Suppressor macrophage treated with lipopolysaccharide for 4 hours (primary cell): ENCODE data around the gene SLC8A3.

Experiments used
- DNase-seq: peaks from one replicate; pipeline ENCODE4 v3.0.0-alpha.2; 2020

Gene SLC8A3

DNA sequence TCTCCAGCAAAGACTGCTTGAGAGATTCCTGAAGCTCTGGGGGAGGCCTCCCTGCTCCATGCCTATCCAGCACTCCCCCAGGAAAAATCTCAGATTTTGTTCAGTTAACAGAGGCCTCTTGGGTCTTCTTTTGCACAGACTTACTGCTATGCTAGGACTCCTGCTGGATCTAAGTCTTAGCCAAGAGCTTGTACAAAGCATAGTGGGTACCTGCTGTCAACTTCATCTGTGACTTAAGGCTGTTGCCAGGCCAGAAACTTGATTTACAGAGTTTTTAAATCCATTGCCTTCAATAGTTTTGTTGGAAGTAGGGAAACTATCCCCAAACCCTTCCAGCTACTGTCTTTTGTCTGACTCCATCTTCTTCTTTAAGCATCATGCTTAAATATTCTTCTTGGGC, 169.1 kb downstream of the SLC8A3 start:
- no peak for DNase-seq

DNA sequence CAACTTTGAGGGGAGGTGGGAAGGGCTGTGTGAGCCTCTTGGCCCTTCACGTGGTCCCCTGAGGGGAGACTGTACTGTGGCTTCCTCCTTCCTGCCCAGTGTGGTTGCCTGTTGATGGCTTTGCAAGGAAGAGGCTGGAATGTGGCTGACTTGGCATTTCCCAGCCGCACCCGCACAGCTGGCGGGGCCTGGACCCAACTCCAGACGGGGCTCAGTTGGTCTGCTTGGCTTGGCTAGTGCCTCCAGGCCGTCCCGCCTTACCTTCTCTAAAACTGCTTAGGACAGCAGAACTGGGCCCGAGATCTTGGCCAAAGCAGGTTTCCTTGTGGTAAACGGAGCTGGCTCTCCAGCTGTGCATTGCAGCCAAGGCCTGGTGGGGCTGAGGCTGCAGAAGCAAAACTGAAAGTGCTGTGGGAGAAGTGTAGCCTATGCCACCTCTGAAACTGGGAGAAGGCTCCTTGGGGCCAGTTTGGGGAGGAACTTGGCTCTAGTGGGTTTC, 170.0 kb downstream of the SLC8A3 start:
- peak; percentile 84 for DNase-seq

DNA sequence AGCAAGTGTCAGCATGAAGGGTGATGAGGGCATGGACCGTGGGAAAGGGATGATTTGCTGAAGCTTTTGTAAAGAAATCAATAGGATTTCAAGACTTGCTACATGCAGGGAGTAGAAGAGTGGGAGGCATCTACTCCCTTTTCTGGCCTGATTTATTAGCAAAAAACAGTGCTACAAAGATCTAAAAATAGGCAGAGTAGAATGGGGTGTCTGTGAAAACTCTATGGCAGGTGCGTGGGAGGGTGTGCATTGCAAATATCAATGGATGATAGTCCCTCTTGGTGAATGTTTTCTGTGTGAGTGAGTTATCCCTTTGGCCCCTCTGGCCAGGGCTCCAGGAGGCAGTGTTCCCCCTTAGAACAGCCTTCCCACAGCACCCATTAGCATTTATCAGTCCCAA, 170.5 kb downstream of the SLC8A3 start:
- DNase-seq, result no peak

DNA sequence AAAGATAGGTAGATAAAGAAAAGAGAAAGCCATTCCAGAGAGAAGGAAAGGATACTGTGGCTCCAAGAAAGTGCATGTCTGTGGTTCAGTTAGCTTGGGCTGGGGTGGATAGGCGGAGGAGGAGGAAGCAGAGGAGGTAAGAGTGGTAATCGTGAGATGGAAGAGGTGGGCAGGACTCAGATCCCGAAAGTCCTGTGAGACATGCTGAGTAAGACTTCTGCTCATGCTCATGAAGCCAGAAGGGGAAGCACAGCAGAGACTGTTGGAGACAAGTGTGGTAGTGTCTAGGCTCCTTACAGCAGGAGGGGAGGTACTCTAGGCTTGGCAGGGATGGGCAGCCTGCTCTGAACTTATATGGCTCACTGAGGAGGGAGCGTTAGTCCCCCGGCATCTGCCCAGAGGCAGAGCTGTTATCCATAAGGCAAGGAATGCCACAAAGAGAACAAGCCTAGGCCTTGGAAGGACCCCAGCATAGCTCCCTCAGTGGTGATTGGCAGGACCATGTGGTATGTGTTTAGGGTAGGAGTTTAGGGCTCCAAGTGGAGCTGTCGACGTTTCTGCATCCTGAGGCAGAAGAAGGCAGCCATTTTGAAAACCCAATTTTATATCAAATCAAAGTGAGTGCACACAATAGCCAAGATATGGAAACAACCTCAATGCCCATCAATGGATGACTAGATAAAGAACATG, 174.2 kb downstream of the SLC8A3 start:
- DNase-seq, result peak; percentile 45

DNA sequence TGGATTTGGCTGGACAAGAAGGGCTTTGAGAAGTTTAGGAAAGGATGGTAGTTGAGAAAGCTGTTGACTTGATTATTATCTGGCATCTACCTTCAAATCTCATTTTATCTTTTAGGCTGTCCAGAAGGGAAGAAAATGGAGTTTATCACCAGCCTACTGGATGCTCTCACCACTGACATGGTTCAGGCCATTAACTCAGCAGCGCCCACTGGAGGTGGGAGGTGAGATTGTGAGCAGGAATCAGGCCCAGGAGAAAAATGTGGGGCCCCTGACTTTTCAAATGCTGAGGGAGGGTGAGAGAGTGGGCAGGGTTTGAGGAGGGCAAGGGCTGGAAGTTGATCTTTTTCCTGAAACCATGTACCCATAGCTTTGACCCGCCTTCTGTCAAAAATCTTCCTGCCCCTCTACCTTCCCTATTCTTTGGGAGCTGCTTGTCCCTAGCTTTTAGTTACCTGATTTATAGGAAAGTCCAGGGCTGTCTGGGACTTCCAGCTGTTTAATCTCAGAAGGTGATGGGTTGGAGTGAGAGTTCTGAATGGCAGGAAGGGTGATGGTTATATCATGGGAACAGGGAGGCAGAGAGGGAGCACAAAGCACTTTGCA, 175.4 kb downstream of the SLC8A3 start:
- peak; percentile 46 for DNase-seq

DNA sequence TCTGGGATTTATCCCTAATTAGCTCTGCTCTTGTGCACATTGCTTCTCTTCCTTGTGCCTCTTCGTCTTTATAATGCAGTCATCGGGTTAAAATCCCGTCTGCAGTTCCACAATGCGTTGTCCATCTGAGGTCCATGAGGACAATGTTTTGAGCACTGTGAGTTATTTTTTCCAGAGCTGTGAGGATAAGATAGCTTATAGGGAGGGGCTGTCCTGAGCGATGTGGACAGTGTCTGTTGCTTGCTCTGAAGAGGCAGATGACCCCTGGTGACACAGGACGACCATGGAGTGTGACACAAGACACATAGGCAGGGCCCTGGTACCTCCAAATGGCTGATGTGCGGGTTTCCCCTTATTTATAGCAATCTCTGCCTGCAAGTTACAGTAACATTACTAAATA, 177.0 kb downstream of the SLC8A3 start:
- no peak for DNase-seq

DNA sequence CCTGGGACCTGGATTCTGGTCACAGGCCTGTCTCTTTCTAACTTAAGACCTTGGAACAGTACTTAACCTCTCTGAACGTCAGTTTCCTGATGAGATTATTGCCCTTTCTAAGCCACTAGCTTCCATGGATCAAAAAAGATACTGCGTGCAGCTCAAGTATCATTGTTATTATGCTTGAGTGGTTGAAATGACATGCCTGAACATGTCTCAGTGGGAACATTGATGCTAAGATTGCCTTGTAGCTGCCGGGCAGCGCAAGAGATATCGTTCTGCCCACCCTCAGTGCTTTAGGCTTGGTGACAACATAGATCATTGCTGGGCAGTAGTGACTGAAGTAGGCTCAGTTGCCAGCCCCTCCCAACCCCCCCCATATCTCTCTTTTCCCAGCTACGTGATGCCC, 177.7 kb downstream of the SLC8A3 start:
- DNase-seq, result no peak

DNA sequence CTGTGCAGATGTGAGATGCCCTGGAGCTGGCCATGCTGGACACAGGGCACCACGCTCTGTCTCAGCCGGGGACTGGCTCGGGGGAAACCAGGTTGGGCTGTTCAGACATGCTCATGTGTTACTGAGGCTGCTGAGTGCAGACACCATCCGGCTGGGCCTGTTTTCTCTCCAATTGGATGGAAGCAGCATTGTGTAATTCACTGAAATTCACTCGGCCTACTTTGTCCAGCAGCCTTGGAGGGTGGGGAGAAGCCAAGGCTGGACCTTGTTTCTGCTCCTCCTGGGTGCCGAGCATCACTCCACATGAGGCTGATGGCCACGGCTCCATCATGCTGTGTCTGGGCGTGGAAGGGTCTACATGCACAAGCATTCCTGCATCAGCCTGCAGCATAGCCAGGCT, 178.8 kb downstream of the SLC8A3 start:
- no peak for DNase-seq

DNA sequence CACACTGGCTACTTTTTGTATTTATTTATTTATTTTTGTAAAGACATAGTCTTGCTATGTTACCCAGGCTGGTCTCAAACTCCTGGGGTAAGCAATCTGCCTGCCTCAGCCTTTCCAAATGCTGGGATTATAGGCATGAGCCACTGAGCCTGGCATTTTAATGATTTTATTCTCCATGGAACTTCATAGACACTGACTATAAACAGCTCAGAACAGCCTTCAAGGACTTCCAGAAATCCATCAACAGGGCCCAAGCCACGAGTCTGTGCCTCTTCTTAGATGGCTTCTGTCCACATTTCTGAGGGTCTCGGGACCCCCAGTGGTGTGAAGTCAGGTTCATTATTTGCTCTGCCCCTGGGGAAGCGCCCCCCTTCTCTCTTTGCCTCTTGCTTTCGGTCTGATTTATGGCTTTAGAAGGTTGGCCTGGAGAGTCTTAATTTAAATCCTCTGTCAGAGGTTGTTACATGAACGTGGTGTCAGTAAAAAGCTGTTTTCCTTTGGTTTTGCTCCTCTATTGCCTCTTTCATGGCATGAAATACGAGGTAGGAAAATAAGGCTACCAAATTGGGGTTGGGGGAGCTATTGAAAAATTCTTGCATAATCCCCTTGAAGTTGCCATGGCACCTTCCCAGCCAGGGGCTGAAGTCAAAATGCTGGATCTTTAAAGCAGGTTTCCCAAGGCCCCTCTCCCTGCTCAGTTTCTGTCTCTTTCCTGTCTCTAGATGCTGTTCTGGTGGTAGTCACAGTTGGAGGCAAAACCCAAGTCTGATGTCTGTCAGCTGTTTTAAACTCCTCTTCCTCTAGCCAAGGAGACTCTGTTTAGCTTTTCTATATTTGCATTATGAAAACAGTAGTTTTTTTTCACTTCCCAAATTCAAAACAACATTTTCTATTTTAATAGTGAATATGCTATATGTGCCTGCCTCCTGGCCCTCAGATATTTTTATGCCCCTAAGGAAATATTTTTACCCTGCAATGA, 180.2 kb downstream of the SLC8A3 start:
- no peak for DNase-seq

DNA sequence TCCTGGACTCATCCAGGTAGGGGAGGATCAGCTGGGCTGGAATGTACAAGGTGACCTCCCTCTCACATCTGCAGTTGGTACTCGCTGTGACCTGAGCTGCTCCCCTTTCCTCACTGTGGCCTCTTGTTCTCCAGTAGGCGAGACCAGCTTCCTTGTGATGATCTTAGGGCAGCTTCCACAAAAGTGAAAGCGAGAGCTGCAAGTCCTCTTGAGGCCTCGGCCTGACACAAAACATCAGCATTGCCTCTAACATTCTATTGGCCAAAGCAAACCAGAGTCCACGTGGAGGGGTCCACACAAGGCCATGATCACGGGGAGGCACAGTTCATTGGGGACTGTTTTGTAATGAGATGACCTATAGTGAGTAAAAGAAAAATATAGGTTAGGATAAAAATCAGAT, 182.1 kb downstream of the SLC8A3 start:
- DNase-seq, result peak; percentile 21

DNA sequence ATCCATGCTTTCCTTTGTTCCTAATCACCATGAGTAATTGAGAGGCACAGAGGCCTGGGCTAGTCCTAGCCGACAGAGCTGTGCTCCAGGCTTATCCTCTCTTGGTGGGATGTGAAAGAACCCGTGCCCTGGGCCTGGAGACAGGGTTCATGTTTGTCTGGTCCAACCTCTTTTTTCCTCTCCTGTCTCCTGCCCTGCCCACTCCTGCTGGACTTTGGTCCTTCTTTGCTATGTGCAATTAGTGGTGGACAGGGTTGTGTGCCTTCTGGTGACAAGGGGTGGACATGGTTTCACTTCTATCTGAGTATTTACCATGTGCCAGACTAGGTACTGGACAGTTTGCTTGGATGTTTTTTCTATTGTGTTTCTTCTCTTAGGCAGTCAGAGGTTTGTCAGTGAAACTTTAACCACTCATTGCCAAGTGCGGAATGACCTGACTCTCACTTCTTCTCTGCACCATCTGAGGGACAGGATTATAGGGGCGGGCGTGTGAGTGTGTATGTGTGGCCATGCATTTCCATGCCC, 183.4 kb downstream of the SLC8A3 start:
- no peak for DNase-seq

DNA sequence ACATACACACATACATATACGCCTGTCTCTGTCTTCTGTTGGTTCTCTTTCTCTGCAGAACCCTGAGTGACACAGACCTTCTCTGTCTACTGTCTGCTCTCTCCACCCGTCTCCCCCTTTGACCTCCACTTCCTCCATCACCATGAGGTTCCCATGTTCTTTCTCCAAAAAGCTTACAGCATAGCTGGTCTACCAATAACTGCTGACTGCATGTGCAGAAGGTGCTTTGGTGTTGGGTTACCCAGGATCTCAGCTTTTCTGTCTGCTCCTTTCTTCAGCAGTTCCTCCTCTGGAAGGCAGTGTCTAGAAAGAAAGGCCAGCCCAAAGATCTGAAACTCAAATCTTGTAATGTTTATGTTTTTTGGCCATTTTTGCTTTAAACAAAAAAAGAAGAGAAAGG, 184.0 kb downstream of the SLC8A3 start:
- no peak for DNase-seq

DNA sequence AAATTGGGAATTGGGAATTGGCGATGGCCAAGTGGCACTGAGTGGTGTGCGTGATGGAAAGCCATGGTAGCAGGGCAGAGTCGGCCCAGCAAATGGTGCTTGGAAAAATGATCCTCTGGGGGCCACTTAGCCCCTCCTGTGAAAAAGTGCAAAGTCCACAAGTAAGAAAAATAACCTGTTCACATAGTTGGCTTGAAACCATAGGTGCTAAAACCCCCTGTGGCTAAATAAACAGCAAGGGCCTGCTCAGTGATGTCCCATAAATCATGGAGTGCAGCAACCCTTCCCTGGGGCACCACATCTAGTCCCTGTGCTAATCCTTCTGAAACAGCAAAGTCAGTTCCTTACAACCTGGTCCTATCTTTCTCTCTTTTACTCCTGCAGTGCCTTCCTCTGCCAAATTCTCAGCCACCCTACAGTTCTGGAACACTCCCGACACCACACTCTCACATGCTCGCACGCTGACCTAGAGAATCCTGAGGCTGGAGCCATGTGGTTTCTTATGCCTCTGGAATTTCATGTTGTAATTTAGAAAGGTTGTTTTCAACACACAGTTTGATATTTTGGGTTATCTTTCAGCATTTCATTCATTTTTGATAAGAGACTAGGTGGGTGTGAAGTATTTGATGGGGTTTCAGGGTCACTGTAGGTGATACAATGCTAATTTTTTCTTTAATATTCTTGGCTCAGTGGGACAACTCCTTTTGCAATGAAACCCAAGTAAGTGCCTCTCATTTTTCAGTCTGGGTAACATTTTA, 186.0 kb downstream of the SLC8A3 start:
- DNase-seq, result no peak

DNA sequence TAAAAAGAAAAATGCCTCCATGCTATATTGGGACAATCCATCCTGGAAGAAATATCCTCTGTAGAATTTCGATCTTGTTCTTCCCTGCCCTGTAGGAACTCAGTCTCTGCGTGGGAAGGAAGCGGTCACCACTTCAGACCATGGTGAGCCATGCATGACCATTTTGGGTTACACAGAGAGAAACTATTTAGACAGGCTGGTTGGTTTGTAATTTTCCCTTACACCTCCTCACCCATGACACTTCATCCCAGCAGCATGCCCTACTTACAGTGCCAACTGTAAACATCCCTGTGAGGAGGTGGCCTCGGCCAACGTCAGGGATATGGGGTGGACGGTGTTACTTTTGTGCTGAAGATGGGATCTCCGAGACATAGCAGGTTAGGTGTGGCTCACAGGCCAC, 188.2 kb downstream of the SLC8A3 start:
- no peak for DNase-seq

DNA sequence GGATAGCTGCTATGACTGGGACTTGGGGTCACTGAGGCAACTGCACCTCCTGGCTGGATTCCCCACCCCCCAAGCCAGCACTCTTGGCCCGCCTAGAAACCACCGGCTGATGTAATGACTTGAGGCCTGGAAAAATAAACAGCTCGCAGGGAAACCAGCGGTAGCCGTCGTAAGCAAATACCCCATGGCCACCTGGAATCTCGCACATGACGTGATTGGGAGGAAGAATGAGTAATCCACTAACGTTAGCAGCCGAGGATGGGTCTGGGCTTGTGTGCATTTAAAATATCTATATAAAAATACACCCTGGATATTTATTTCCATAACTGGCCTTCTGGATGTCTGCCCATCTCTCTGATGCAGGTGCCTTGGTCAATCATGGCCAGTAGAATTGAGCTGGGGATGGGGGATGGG, 189.5 kb downstream of the SLC8A3 start:
- no peak for DNase-seq

DNA sequence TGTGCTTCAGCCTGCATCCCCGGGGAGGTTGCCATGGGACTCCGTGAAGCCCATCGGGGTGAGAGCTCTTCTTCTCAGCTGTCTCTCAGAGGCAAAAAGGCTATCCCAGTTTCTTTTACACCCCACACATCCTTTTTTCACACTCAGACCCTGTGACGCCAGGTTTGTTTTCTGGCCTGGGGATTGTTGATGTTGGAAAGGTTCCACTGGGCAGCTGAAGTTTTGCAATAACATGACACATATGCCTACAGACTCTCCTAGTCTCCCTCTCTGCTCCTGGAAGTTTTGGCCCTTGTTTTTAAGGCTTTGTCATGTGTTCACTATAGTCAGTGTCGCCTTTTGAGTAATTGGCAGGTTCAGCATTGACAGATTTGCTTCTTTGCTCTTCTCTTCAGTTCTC, 190.9 kb downstream of the SLC8A3 start:
- DNase-seq, result no peak

DNA sequence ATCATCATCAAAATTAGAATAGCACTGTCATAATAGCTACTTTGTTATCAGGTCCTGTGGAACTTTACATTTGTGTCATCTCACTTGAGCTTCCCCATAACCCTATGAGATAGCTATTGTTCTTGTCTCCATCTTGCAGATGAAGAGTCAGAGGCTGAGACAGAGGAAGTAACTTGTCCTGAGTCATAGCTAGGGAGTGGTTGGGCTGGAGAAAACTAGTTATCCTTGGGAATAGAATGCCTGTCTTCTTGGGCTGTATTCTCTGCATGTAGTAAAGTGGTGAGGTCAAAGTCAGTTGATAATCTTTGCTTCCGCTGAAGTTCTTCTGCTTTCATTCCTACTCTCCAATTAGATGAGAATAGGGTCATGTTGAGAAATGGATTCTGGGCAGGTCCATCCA, 192.5 kb downstream of the SLC8A3 start:
- DNase-seq, result peak; percentile 34
